Fibroblast of skin of abdomen (primary cell): ENCODE measurements around the gene WDR33.
"Not testable (repeated sequence)": the region's sequence is repeated elsewhere in the genome, so short reads cannot be mapped to it uniquely, and the experiment has no call there.

Source experiments
- DNase-seq: peaks from one replicate; pipeline ENCODE4 v3.0.0-alpha.2; 2013

Gene WDR33

GRCh38 chr2:127807678-127808353, 3.2 kb downstream of the WDR33 start:
- DNase-seq, result no peak

GRCh38 chr2:127806860-127807259, 4.1 kb downstream of the WDR33 start:
- DNase-seq, result not testable (repeated sequence)

DNA sequence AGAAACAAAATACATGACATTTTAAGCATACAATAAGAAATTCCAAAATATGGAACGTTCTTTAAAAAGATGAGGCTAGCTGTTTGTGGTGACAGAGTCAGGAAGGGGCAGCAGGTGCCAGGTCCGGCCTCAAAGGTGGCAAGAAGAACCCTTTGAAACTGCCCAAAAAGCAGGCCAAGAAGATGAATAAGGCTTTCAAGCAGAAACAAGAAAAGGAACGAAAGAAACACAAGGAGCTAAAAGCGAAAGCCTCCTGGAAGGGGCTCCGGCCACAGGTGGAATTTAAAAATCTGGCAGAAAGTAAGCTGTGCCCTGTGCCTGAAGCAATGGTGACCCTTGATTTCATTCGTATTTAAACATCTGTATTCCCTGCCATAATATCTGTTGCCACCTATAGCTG, 5.5 kb downstream of the WDR33 start:
- DNase-seq, result no peak

DNA sequence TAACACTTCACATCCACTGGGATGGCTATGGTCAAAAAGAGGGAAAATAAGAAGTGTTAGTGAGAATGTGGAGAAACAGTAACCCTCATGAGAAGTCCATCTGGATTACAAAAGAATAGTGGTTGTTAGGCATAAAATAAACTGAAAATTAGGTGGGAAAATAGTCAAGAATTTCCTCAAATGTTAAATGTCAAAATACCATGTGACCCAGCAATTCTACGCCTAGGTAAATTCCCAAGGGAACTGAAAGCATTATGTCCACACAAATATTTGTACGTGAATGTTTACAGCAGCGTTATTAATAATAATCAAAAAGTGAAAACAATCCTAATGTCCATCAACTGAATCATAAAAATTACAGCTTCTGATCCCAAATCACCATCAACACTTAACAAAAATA, 11.0 kb downstream of the WDR33 start:
- DNase-seq, result no peak

DNA sequence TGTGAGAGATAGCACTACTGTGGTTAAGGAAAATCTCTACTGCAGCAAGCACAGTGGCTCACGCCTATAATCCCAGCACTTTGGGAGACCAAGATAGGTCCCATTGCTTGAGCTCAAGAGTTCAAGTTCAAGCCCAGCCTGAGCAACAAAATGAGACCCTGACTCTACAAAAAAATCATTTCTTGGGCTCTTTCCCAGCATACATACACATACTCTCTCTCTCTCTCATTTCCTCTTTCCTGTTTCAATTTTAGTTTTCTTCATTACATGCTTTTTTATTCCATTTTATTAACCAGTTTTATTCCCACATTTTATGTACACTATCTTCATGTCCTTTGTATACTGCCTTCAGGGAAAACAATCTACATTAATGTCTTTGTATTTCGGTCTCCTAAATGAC, 14.6 kb downstream of the WDR33 start:
- DNase-seq, result no peak

DNA sequence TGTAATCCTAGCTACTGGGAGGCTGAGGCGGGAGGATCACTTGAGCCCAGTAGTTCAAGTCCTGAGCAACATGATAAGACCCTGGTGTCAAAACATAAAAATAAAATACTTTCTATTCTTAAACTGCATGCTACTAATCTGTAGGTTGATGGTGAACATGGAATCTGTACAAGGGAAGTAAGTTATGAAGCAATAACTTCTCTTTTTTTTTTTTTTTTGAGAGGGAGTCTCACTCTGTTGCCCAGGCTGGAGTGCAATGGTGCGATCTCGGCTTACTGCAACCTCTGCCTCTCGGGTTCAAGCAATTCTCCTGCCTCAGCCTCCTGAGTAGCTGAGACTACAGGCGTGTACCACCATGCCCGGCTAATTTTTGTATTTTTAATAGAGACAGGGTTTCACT, 16.1 kb downstream of the WDR33 start:
- not testable (repeated sequence) for DNase-seq

- DNase-seq, result no peak
Observed at GRCh38 chr2:127792805-127793204, 18.2 kb downstream of the WDR33 start.

DNA sequence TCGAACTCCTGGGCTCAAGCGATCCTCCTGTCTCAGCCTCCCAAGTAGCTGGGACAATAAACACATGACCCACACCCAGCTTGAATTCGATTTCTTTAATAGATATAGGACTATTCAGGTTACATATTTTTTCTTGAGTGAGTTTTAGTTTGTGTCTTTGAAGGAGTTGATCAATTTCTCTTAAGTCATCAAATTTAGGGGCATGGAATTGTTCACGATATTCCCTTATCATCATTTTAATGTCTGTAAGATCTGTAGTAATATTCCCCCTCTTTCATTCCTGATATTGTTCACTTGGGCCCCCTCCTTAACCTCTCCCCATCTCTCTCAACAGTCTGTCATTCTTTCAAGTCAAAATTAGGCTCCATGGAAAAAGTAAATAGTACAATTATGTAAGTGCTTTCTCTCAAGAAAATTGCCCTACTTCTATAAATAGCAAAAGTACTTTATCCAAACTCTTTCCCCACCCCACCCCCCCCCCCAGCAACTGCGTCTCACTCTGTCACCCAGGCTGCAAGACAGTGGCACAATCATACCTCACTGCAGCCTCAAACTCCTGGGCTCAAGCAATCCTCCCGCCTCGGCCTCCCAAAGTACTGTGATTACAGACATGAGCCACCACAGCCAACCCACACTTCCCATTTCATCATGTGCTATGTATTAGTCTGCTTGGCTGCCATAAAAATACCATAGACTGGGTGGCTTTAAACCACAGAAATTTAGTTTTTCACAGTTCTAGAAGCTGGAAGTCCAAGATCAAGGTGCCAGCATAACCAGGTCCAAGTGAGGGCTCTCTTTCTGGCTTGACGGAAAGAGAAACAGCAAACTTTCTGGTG, 20.1 kb downstream of the WDR33 start:
- DNase-seq, result peak; percentile 33

DNA sequence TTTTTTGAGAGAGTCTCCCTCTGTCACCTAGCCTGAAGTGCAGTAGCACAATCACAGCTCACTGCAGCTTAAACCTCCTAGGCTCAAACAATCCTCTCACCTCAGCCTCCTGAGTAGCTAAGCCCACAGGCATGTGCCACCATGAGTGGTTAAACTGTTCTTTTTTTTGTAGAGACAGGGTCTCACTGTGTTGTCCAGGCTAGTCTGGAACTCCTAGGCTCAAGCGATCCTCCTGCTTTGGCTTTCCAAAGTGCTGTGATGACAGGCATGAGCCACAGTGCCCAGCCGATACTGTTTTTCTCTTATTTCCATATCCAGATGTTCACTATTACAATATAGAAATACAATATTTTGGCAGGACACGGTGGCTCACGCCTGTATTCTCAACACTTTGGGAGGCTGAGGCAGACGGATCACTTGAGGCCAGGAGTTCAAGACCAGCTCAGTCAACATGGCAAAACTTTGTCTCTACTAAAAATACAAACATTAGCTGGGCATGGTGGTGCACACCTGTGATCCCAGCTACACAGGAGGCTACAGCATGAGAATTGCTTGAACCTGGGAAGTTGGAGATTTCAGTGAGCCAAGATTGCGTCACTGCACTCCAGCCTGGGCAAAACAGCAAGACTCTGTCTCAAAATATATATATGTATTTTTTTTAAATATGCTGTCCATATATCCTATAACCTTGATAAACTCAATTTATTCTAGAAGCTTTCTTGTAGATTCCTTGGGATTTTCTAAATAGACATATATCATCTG, 24.7 kb downstream of the WDR33 start:
- DNase-seq, result no peak

DNA sequence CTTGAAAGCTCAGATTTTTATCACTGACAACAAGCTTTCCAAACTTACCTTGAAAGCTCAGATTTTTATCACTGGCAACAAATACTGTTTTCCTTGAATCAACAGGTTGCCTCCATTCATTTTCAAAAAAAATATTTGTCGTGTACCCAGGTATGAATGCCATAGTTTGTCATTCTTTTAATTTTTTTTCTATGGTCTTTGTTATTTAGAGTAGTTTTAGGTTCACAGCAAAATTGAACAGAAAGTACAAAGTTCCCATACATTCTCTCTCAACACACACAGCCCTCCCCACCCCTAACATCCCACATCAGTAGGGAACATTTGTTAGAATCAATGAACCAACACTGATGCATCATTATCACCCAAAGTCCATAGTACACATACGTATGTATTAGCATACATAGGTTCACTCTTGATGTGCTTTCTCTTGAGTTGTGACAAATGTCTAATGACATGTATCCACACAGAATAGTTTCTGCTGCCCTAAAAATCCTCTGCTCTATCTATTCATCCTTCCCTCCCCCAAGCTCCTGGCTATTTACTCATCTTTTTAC, 25.9 kb downstream of the WDR33 start:
- DNase-seq, result no peak

- DNase-seq, result no peak
Observed at GRCh38 chr2:127783101-127783500, 27.9 kb downstream of the WDR33 start.

- no peak for DNase-seq
Observed at GRCh38 chr2:127778850-127779249, 32.1 kb downstream of the WDR33 start.

- no peak for DNase-seq
Observed at GRCh38 chr2:127778447-127778846, 32.5 kb downstream of the WDR33 start.

GRCh38 chr2:127776122-127776780, 34.7 kb downstream of the WDR33 start:
- DNase-seq, result no peak

DNA sequence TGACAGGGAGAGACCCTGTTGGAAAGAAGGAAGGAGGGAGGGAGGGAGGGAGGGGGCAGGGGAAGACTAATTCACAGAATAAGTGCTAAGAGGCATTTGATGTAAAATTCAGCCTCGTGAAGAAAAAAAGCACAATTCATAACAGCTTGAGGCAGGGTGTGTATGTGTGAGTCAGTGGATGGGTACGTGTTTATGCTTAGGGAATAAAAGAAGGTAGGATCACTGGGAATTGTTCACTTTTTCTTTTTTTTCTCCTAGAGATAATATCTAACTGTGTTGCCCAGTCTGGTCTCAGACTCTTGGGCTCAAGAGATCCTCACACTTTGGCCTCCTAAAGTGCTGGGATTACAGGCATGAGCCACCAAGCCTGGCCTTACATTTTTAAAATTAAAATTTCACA, 39.2 kb downstream of the WDR33 start:
- peak; percentile 39 for DNase-seq

DNA sequence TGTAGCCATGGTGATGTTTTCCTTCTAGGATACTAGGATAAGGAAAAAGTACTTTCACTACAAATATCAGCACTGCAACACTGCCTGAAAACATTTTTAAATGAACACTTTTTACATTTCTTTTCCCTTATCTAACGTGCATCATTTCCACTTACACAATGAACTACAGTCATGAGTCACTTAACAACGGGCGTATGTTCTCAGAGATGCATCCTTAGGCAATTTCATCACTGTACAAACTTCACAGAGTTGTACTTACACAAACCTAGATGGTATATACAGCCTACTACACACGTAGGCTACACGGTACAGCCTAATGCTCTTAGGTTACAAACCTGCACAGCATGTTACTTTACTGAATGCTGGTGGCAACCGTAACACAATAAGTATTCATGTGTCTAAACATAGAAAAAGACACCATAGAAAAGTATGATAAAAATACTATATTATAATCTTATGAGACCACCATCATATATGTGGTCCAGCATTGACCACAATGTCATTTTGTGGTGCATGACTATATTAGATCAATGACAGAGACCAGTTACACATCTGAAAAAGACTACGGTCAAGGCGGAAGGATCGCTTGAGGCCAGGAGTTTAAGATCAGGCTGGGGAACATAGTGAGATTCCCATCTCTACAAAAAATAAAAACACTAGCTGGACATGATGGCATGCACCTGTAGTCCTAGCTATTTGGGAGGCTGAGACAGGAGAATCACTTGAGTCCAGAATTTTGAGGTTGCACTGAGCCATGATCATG, 39.8 kb downstream of the WDR33 start:
- peak; percentile 67 for DNase-seq

- not testable (repeated sequence) for DNase-seq
Observed at GRCh38 chr2:127770534-127770933, 40.4 kb downstream of the WDR33 start.

DNA sequence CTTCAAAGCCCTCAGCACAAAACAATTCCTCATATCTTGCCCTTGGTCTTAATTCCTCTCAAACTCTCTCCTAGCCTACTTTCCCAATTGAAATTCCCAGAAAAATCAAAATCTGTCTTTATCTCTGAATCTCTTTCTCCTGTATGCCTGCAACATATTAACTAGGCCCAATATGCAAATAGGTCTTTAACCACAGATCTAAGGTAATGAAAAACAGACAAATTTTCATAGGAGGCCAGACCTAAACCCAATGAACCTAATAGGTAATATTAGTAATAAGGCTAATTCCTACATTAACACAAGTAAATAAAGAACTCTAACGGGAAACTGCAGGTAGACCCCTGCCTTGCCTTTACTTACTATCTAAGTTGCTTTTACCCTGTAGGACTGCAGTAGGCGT, 41.4 kb downstream of the WDR33 start:
- no peak for DNase-seq

- no peak for DNase-seq
Observed at GRCh38 chr2:127768775-127769479, 42.0 kb downstream of the WDR33 start.

DNA sequence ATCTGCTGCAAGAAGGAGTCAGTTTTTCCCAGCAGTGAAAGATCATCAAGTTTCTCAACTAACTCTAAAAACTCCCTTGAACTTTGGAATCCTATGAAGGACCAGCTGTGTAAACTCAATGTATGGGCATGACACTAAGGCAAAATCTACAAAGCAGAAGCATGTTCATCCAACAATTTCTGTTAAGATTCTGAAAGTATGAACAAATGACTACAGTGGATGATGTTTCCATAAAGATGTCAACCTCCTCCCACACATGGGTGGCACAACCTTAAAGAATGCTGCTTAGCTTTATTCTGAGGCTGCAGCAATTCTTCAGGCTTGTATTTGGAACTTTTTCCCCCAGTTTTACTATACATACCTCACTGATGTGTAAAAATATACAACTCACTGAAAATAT, 47.2 kb downstream of the WDR33 start:
- peak; percentile 71 for DNase-seq

DNA sequence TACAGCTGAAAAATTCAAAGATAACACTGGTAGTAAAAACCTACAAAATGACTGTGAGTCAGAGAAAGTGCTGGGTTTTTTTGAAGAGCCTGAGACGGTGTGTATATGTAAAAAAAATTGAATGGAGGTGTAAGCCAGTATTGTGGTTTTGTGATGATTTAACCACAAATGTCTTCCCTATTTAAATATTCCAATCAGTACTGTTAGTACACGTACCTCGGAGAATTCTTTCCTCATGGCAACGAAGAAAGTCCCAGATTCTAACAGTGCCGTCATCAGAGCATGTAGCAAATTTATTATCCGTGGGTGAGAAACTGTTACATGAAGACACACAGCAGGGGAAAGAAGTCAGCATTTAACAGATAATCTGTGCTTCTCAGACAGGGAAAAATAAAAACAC, 48.1 kb downstream of the WDR33 start:
- DNase-seq, result peak; percentile 42
